Nephron (organoid): ENCODE results near the gene BSG.

Experiments
- H3K27ac Mint-ChIP-seq, 3 experiments: 2 replicates each; pipeline ENCODE4 v1.8.0; 2020; ENCODE audit warnings: mixed read lengths in 3 of 3, mild to moderate bottlenecking in 2 of 3, moderate library complexity in 1 of 3
- H3K27me3 Mint-ChIP-seq: 2 replicates; pipeline ENCODE4 v1.8.0; 2021; ENCODE audit warnings: low read depth, mild to moderate bottlenecking, moderate library complexity, mixed read lengths
- H3K36me3 Mint-ChIP-seq: 2 replicates; pipeline ENCODE4 v1.8.0; 2020; ENCODE audit warnings: low read depth, mixed read lengths
- H3K4me1 Mint-ChIP-seq: 2 replicates; pipeline ENCODE4 v1.8.0; 2020; ENCODE audit warnings: mixed read lengths
- H3K4me3 Mint-ChIP-seq, 3 experiments: 2 replicates each; pipeline ENCODE4 v1.8.0; 2020; ENCODE audit warnings: mild to moderate bottlenecking in 3 of 3, mixed read lengths in 3 of 3, moderate library complexity in 2 of 3
- H3K9me3 Mint-ChIP-seq: 2 replicates; pipeline ENCODE4 v1.8.0; 2020; ENCODE audit warnings: mixed read lengths
- CTCF ChIP-seq, 3 experiments: fragments of 200-600 bp; sonication (generic); IDR thresholded peaks; one replicate each; pipeline ENCODE4 v1.5.0; 2021; ENCODE audit warnings: antibody characterized with exemption in 3 of 3; ENCODE audit not compliant: unreplicated experiment in 3 of 3

Gene BSG

DNA sequence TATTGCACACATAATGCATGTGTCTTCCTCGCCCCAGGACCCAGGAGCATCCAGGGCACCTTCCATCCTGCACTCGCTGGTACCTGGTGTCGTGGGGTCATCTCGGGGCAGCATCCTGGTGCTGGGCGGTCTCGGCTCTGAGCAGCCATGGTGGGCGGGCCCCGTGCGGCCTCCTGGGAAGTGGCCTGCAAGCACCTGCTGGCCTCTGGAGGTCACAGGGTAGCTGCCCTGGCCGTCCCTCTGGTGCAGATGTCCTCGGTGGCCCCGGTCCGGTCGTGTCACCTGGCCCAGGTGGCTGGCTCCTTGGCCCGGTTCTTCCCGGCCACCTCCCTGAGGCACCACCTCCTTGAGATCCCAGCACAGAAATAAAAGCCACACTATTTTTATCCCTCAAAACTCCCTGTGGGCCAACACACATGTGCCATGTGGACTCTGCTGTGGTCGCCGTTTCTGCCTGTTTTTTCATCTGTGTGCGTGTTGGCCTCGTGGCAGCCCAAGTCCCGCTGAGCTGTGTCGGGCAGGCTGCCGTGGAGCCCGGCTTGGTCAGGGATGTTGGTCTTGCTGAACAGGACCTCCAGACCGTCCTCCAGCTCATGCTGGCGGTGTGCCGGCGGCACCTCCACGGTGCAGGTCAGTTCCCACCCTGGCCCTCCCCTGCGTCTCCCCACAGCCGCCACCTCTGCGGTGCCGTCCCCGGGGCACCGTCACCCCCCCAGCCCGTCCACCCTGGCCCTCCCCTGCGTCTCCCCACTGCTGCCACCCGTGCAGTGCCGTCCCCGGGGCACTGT lies 33.6 kb upstream of the BSG start:
- Mint-ChIP-seq H3K9me3 (no peaks in the 10 kb centered on the region), H3K27ac (peak overlapping the region in 1 of 3 experiments; percentile 38), H3K36me3 (peaks cover 18% of the 10 kb centered on the region), H3K4me3 (peak overlapping the region in 1 of 3 experiments; percentile 56), H3K27me3 (no peaks in the 10 kb centered on the region), H3K4me1 (no peaks in the 10 kb centered on the region)
- TF ChIP-seq CTCF (IDR thresholded peaks at IDR 0.05; ENCODE audit: unreplicated experiment in 3 of 3) = no peak

GRCh38 chr19:539429-540030 lies 32.9 kb upstream of the BSG start:
- H3K9me3 Mint-ChIP-seq = no peaks in the 10 kb centered on the region

DNA sequence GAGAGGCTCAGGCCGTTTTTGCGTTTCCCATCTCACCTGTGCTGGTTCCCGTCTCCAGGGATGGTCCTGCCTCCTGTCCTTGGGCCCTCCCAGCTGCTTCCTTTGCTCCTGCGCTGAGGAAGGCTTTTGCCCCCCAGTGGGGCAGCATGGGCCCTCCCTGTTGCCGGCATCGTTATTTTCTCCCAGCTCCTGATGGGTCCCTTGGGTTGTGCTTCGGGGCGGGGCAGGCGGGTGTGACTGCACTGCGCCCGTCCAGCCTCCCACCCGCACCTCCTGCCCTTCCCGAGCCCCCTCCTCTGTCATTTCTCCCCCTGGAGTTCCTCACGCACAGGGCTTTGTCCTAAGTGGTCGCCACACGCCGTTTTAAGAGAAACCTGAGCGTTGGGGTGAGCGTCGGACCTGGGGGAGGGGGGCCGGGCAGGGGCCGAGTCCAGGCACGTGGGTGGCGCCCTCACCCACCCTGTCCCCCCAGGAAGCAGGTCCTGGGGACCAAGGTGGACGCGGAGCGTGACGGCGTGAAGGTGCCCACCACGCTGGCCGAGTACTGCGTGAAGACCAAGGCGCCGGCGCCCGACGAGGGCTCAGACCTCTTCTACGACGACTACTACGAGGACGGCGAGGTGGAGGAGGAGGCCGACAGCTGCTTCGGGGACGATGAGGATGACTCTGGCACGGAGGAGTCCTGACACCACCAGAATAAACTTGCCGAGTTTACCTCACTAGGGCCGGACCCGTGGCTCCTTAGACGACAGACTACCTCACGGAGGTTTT lies 31.3 kb upstream of the BSG start:
- no peaks in the 10 kb centered on the region for H3K27me3 Mint-ChIP-seq
- peaks cover 18% of the 10 kb centered on the region for H3K36me3 Mint-ChIP-seq
- H3K4me3 Mint-ChIP-seq = no peak overlapping the region
- H3K9me3 Mint-ChIP-seq = no peaks in the 10 kb centered on the region
- no peak overlapping the region for H3K27ac Mint-ChIP-seq
- TF ChIP-seq CTCF (IDR thresholded peaks at IDR 0.05; ENCODE audit: unreplicated experiment in 3 of 3) = no peak
- no peaks in the 10 kb centered on the region for H3K4me1 Mint-ChIP-seq

More at GRCh38 chr19:539429-540030, 32.9 kb upstream of the BSG start:
- Mint-ChIP-seq H3K4me1 (no peaks in the 10 kb centered on the region), H3K27ac (no peak overlapping the region), H3K4me3 (no peak overlapping the region), H3K36me3 (peaks cover 18% of the 10 kb centered on the region), H3K27me3 (no peaks in the 10 kb centered on the region)
- TF ChIP-seq CTCF (IDR thresholded peaks at IDR 0.05; ENCODE audit: unreplicated experiment in 3 of 3) = no peak

DNA sequence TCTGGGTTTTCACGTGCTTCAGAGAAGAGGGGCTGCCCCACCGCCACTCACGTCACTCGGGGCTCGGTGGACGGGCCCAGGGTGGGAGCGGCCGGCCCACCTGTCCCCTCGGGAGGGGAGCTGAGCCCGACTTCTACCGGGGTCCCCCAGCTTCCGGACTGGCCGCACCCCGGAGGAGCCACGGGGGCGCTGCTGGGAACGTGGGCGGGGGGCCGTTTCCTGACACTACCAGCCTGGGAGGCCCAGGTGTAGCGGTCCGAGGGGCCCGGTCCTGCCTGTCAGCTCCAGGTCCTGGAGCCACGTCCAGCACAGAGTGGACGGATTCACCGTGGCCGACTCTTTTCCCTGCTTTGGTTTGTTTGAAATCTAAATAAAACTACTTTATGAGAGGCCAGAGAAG lies 30.7 kb upstream of the BSG start:
- Mint-ChIP-seq H3K4me1 (no peaks in the 10 kb centered on the region), H3K27me3 (no peaks in the 10 kb centered on the region), H3K27ac (no peak overlapping the region), H3K9me3 (no peaks in the 10 kb centered on the region), H3K4me3 (no peak overlapping the region), H3K36me3 (peaks cover 18% of the 10 kb centered on the region)
- TF ChIP-seq CTCF (IDR thresholded peaks at IDR 0.05; ENCODE audit: unreplicated experiment in 3 of 3) = no peak

- Mint-ChIP-seq H3K4me3 (no peak overlapping the region), H3K27ac (no peak overlapping the region), H3K9me3 (no peaks in the 10 kb centered on the region), H3K4me1 (no peaks in the 10 kb centered on the region), H3K27me3 (no peaks in the 10 kb centered on the region), H3K36me3 (peaks cover 18% of the 10 kb centered on the region)
- no peak for TF ChIP-seq CTCF (IDR thresholded peaks at IDR 0.05; ENCODE audit: unreplicated experiment in 3 of 3)
These were observed 30.1 kb upstream of the BSG start for GRCh38 chr19:542173-542866.
